HG03457 (cell line): ENCODE data around the gene TRAPPC2B.
"Not testable (repeated sequence)": the region's sequence is repeated elsewhere in the genome, so short reads cannot be mapped to it uniquely, and the experiment has no call there.

Experiments
- ATAC-seq: cut with Tn5 transposase; IDR thresholded peaks from one replicate; pipeline ENCODE4 v1.9.1; 2021; ENCODE audit warnings: moderate number of reproducible peaks; ENCODE audit not compliant: unreplicated experiment

The TRAPPC2B gene

DNA sequence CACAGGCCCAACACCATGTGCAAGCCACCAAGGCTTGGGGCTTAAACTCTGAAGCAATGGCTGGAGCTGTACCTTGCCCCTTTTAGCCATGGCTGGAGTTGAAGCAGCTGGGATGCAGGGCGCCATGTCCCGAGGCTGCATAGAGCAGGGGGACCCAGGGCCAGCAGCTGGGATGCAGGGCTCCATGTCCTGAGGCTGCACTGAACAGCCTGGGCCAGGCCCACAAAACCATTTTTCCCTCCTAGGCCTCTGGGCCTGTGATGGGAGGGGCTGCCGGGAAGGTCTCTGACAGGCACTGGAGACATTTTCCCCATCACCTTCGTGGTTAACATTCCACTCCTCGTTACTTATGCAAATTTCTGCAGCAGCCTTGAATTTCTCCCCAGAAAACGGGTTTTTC is 10.8 kb downstream of the TRAPPC2B start:
- no peak for ATAC-seq

DNA sequence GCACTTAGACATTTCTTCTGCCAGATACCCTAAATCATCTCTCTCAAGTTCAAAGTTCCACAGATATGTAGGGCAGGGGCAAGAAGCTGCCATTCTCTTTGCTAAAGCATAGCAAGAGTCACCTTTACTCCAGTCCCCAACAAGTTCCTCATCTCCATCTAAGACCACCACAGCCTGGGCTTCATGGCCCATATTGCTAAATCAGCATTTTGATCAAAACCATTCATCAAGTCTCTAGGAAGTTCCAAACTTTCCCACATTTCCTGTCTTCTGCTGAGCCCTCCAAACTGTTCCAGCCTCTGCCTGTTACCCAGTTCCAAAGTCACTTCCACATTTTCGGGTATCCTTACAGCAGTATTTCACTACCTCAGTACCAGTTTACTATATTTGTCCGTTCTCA is 11.3 kb downstream of the TRAPPC2B start:
- ATAC-seq = not testable (repeated sequence)

DNA sequence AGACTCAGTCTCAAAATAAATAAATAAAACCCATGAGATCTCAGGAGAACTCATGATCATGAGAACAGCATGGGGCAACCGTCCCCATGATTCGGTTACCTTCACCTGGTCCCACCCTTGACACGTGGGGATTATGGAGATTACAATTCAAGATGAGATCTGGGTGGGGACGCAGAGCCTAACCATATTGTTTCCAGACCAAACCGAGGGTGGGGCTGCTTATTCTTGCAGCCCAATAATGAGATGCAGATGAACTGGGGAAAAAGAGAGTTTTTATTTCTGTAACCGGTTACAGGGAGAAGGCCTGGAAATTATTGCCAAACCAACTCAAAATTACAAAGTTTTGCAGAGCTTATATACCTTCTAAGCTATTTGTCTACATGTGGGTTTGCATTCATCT is 12.8 kb downstream of the TRAPPC2B start:
- ATAC-seq = no peak

DNA sequence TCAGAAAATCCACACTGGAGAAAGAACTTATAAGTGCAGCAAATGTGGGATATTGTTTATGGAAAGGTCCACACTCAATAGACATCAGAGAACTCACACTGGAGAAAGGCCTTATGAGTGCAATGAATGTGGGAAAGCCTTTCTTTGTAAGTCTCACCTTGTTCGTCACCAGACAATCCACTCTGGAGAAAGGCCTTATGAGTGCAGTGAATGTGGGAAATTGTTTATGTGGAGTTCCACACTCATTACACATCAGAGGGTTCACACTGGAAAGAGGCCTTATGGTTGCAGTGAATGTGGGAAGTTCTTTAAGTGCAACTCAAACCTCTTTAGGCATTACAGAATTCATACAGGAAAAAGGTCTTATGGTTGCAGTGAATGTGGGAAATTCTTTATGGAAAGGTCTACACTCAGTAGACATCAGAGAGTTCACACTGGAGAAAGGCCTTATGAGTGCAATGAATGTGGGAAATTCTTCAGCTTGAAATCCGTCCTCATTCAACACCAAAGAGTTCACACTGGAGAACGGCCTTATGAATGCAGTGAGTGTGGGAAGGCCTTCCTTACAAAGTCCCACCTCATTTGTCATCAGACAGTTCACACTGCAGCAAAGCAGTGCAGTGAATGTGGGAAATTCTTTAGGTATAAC is 14.3 kb downstream of the TRAPPC2B start:
- ATAC-seq = no peak

DNA sequence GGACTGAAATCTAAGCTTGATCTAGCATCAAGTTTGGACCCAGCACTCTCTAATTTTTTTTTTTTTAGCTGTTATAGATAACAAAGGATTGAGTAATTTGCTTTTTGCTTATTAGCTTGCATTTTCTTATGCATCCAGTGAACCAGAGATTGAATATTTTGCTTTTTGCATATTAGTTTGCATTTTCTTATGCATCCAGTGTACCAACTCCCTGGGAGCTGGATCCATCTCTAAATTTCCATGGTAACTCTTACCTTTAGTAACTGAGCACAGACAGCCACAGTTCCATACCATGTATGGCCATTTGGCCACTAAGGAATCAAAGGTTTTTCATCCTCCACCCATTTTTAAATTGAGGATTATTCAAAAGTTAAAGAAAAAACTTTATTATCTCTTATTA is 17.6 kb downstream of the TRAPPC2B start:
- ATAC-seq = no peak

DNA sequence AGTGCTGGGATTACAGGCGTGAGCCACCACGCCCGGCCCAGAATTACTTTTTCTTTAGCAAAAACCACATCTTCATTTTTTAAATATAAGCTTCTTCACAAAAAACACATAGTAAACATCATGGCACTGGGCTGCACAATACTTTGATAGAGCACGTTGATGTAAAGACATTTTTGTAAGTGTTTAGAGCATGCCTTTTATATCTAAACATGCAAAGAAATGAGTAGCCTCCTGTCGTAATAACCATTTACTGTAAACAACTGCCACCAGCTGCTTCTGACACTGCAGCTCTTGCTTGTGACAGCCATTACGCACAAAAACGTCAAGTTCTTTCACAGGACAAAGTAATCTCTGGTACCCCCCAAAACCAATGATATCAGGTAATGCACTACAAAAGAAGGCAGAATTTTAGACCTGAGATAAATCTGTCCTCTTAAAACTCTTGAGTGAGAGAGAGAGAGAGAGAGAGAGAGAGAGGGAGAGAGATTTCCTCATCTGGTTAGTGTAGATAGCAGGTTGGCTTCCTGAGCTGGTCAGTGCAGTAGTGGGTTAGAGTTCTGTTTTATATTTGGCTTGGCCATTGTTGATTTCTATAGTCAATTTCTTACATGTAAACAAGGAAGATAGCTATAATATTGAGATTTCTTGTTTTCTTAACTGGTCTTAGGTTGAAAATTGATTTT is 19.6 kb downstream of the TRAPPC2B start:
- ATAC-seq = no peak

DNA sequence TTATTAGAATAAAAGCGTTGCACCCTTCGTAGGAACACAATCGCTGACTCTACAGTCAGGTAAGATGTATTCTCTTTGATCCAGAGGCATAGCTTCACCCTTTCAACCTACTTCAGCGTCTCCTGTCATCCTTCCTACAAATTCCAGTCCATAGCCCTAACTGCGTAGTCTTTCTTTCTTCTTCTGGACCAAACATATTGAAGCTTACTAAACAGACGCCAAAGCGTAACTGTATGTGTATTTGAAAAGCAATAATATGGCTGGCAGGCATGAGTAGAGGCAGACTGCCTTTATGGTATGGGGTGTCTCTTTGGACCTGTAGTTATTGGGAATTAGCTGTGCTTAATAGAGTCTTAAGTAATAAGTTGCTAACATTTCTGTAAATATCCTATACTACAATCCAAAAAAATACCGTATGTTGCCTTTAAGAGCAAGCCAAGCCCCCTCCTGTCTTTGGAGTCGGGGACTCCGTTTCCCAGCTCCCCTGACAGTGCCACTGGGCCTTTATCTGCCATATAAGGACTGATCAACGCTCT is 25.9 kb downstream of the TRAPPC2B start:
- ATAC-seq = no peak

DNA sequence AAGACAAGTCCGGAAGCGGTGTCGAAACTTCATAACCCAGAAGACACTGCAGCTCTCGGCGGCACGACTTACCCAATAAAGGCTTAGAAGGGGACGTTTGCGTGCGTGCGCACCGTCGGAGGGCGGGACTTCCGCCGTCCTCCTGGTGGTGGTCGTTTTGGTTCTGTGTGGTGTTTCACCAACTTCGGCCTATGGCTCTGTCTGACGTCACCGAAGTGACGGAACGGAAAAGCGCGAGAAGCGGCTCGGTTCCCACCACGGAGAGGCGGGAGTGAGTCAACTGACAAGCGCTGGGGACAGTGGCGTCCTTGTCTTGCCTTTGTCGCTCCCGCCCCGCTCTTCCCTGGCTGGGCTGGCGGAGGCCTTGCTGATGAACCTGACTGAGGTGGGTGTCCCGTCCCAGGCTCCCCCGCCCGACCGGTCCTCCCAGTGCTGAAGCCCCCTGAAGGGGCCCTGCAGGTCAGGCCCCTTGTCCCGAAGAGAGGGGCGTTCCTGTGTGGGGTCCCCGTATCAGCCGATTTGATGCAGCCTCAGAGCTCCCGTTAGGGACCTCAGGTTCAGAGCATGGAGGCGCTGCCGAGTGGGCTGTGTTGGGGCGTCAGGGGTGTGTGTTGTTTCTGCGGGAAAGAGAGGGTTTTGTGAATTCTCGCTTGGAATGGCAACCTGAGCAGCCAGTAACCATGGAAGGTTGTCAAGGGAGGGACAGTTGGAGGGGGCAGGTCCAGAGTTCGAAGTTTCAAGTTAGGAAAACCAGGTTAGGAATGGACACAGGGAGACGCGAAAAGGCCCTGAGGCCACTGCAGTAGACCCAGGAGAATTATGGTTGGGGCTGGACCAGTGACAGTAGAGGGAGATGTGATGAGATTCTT is 26.6 kb downstream of the TRAPPC2B start, which contains the start of gene ZNF548:
TSS of gene ZNF548 (plus strand) at position 125 of the 869 bp plus-strand sequence. CDS start at position 371, 246 bp downstream.
- ATAC-seq = peak; percentile 92

DNA sequence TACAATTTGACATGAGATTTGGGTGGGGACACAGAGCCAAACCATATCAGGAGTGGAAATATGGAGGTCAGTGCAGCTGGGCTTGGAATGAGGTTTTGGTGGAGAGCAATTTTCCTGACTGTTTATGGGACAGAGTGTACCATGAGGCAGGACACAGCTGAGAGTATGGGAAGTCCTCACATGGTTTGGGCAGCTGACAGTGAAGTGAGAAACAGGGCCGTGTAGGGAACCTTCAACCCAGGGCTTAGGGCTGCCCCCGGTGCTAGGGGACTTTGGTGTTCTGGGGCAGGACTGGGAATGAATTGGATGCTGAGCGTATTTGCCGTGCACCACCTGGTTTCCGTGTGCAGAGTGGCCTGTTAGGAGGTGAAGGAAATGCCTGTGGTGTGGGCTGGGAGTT is 32.4 kb downstream of the TRAPPC2B start:
- no peak for ATAC-seq

DNA sequence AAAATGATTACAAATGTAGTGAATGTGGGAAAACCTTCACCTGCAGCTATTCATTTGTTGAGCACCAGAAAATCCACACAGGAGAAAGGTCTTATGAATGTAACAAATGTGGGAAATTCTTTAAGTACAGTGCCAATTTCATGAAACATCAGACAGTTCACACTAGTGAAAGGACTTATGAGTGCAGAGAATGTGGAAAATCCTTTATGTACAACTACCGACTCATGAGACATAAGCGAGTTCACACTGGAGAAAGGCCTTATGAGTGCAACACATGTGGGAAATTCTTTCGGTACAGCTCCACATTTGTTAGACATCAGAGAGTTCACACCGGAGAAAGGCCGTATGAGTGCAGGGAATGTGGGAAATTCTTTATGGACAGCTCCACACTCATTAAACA is 35.5 kb downstream of the TRAPPC2B start:
- ATAC-seq = no peak

DNA sequence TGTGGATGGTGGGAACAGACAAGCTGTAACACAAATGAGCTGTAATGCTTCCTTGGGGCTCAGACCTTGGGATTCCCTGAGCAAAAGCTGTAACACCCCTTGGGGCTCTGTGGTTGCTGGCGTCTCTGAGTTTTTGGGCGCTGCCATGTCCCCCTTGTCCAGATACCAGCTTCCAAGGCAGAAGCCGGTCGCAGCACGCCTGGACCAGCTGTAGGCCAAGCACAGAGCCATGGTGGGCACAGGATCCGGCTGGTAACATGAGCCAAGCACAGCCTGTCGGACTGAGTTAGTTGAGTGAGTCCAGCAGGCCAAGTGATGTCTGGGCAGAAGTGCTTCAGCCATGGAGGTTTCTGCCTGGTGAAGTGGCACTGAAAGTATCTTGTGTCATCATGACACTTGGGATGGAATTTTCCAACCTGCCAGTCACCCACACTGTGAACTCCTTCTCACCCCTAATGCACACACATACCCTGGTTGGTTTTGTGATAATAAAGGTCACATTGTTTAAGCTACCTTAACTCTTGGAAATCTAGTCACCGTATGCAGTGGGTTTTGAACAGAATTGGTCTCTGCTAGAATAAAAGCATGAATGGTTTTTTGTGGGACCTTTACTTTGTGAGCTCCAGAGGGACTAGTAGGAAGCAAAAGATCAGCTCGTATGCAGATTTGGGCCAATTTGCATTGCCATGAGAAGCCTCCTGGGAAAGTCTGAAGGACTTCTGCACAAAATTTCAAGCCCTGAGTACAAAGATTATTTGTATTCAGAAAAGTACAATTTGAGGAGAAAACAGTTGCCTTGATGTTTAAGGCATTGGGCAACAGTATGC is 40.6 kb downstream of the TRAPPC2B start:
- ATAC-seq = no peak

DNA sequence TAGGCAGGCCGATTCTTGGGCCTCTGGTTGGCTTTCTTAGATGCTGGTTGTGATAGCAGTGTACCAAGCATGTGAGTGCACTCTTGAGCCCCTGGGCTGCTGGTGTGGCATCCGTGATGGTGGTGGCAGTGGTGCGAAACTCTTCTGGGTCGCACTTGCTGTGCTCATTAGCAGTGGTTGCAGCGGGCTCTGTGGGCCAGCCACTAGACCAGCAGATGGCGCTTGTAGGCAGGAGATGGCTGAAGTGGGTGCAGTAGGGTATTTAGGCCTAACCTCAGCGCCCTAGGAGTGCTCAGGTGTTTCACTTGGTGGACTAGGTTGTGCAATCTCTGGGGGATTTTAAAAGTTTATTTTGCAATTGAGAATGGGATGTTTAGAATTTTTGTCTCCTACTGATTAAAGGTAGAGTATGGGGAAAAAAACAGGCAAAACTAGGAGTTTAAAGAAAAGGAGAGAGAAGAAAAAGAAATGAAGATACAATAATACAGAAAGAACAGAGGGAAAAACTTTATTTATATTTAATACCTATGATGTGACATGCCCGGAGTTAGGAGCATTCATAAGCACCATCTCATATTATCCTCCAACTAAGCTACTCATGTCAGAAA is 43.3 kb downstream of the TRAPPC2B start:
- no peak for ATAC-seq

DNA sequence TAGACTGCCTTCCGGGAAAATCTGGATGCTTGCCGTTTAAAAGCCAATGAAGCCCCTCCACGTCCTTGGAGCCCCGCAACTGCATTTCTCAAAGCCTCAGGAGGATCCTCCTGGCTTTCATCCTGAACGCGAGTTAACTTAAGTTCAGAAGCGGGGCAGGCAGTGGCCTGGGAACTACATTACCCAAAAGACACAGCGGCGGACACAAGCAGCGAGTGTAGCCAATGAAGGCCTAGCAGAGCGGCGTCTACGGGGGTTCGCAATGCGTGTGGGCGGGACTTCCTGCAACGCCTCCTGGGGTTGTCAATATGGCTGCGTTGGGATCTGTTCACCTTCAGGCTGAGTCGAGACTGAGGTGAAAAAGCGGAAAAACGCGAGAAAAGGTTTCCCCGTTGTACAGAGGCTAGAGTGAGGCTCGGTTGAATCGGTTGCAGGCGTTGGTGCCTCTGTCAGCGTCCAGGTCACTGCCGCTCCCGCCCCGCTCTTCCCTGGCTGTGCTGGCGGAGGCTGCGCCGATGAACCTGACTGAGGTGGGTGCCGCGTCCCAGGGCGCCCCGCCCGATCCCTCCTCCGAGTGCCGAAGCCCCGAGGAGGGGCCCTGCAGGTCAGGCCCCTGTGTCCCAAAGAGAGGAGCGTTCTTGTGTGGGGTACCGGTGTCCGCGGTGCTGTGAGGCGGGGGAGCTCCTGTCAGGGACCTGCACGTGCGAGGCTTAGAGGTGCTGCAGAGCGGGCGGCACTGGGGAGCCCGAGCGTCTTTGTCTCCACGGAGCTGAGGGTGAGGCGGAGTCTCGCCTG is 47.7 kb downstream of the TRAPPC2B start, which contains the start of gene ZNF17:
TSS of gene ZNF17 (plus strand) at position 285 of the 795 bp plus-strand sequence. CDS start 2,455 bp downstream, outside the sequence.
- ATAC-seq = peak; percentile 94
